ENCODE data around the gene VSIG10L2. TPM values are rescaled to one million over a fixed set of nuclear protein-coding genes. Genes with fewer than 3 reads are reported as not detected.

Gene VSIG10L2
- total RNA-seq (ENCODE audit: low replicate concordance): not detected in 2 replicates

DNA sequence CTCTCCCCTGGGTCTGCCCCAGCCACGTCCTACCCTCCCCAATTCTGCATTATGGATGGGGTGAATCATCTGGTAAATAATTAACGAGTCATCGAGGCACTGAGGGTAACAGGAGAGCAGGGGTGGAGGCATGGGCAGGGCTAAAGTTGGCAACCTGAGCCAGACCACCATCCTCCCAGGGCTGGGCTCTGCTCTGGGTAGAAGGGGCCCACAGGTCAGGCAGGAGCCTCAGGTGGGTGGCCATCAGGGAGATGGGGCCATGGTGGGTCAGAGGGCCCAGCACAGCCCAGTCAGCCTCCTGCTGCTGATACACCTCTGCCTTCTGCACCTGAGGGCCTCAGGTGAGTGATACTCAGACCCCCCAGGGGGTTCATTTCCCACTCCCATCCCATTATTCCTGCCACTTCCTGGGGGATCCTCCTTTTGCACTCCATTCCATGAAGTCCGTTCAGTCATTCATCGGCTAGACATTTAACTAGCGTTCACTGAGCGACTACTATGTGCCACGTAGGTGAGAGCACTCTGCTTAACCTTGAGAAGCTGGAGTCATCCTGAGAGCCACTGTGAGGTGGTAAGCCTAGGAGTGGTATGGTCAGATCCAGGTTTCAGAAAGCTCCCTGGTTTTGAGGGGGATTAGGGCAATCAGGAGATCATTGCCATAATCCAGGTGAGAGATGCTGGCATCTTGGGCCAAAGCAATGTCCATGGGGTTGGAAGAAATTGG is at the start of gene VSIG10L2:
VSIG10L2 (plus strand) TSS at position 248 of the 724 bp plus-strand sequence; CDS start at position 260, 12 bp downstream.

DNA sequence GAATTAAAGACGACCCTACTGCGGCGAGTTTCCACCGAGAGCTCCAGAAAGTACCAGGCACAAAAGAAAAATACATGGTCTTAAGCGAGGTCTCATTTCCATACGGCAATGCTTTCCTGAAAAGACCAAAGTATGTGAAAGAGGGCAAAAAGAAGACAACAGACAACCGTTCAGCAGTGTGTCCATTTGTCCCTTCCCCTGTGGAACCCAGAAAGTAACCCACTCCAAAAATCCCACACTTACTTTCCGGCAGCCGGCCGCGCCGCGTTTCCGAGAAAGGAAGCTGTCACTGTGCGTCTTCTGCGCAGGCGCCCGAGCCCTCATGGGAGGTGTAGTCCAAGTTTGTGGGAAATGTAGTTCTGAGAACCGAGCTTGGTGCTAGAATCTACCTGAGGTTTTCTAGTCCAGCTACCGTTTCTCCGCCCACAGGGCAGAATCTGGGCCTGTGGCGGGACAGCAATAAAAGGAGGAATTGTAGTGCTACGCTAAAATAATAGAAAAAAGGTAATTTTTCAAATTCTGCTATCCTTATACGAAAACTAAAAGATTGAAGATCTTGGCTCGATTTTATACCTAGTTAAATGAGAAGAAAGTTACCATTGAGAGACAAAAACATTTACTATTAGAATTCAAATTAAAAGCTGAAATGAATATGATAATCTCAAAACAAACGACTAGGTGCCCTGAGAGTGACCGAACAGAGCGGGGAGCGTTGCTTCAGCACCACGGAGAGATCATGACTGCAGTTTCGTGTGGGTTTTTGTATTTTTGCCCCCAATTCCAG is 42.7 kb upstream of the VSIG10L2 start, which contains the start of gene PUS3:
PUS3 (minus strand) TSS at position 280 of the 784 bp plus-strand sequence. CDS start 6,922 bp downstream, outside the sequence.

DNA sequence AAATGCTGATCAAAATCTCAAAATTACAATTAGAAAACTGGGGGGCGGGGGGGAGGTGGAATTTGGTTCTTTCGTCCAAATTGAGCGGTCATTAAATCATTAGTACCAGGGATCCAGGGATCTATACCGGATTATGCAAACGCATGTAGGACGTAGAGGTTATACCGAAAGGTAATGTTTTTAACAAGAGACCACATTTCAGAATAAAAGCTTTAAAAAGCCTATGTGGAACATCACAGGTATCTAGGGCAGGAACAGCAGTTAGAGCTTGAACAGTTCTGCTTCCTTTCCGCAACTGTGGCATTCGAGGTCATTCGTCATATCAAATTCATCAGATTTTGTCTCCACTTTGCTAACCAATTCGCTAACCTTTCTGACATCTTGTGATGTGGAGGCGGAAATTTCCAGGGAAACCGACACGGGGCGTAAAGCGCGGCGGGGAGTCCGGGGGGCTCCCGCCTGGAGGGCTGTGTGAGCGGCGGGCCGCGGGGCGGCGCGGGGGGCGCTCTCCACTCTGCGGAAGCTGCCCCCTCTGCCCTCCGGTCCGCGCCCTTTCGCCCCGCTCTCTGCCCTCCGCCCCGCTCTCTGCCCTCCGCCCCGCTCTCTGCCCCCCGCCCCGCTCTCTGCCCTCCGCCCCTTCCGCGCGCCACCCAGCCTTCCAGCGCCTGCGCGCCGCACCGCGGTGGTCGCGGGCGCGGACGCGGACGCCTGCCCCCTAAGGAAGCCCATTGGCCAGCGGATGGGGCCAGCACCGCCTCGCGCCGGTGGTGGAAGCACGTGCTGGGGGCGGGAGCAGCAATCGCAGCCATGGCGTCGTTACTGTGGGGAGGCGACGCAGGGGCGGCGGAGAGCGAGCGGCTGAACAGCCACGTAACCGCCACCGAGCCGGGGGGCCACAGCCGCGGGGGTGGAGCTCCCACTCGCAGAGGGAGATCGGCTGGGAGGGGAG is 41.9 kb upstream of the VSIG10L2 start, which contains the start of gene DDX25:
DDX25 (plus strand) TSS at position 798 of the 949 bp plus-strand sequence; CDS start at position 808, 10 bp downstream.

Other genes with a start within 250 kb of the VSIG10L2 start
- not detected in 2 replicates for gene PATE1, start 199.8 kb upstream of the VSIG10L2 start, total RNA-seq (ENCODE audit: low replicate concordance)
- 0.15 TPM in 1 of 2 replicates, not detected in the other for gene PATE2, start 167.2 kb upstream of the VSIG10L2 start, total RNA-seq (ENCODE audit: low replicate concordance)
- not detected in 2 replicates for gene PATE3, start 157.9 kb upstream of the VSIG10L2 start, total RNA-seq (ENCODE audit: low replicate concordance)
- not detected in 2 replicates for gene PATE4, start 112.7 kb upstream of the VSIG10L2 start, total RNA-seq (ENCODE audit: low replicate concordance)
- gene HYLS1, start 58.4 kb upstream of the VSIG10L2 start, total RNA-seq (ENCODE audit: low replicate concordance): 3.0 and 4.0 TPM in 2 replicates
- gene PUS3, start 42.8 kb upstream of the VSIG10L2 start, total RNA-seq (ENCODE audit: low replicate concordance): 10.9 and 12.1 TPM in 2 replicates
- 0.12 TPM in 1 of 2 replicates, not detected in the other for gene DDX25, start 41.5 kb upstream of the VSIG10L2 start, total RNA-seq (ENCODE audit: low replicate concordance)
- gene CDON, start 116.8 kb downstream of the VSIG10L2 start, total RNA-seq (ENCODE audit: low replicate concordance): 3.0 and 104 TPM in 2 replicates

All from smooth muscle cell of the coronary artery (primary cell).